ENCODE results near the gene SHISA9. TPM values are rescaled to one million over a fixed set of nuclear protein-coding genes. Genes with fewer than 3 reads are reported as not detected.

The SHISA9 gene
- total and polyA plus RNA-seq, 7 donors, result 0.01 to 0.97 (median 0.07) TPM

DNA sequence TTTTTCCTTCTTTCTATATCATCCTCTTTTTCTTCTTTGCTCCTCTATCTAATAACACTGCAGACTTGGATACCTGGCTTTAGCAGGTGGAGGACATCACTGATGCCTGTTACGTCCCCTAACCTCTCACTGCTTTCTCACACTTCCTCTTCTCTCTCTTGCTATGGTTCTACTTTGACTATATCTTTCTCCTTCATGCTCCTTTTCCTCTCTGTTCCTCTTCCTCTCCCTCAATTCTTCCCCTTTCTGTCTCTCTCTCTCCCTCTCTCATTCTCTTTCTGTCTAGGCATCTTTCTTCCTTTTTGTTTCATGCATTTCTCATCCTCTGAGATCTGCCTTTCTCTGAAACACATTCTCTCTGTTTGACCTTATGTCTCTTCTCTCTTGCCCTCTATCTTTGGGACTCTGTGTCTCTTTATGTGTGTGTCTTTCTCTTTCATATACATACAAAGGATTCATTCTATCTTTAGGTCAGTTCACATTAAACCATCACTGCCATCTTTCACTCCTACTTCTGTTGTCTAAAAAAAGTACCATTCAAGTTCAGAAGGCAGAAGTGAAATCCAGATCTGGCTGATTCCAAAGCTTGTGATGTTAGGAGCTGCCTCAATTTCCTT, 353.7 kb downstream of the SHISA9 start:
- TF ChIP-seq CTCF (IDR thresholded peaks at IDR 0.05), result no peak
- peaks cover 0 to 2% (median 0%) of the 10 kb centered on the region in 3 donors for H3K27me3 ChIP-seq (ENCODE audit: insufficient read depth in 3 of 3, low read length in 2 of 3)
- H3K4me1 ChIP-seq, result no peaks in the 10 kb centered on the region
- no peaks in the 10 kb centered on the region for H3K9me3 ChIP-seq
- H3K27ac ChIP-seq, result no peak overlapping the region
- H3K36me3 ChIP-seq (ENCODE audit: insufficient read depth in 1 of 2, low read depth in 1 of 2), result no peaks in the 10 kb centered on the region
- no peak overlapping the region for H3K4me3 ChIP-seq
- intact Hi-C loops (cut with DNase I), result loop anchor here in 1 of 2 donors (5.0 kb wide), 1 partner anchor 1033 kb away; no protein-coding TSS in a partner anchor
- DNase-seq, result no peak
- no peak for ATAC-seq
- WGBS, 3 donors, result 80 to 90% (median 83%) methylated on average over 1 of the region's 1 CpG

GRCh38 chr16:13262270-13263090, 361.1 kb downstream of the SHISA9 start:
- DNase-seq, result no peak
- intact Hi-C loops (cut with DNase I), result no loop called here
- H3K27me3 ChIP-seq (ENCODE audit: insufficient read depth in 3 of 3, low read length in 2 of 3), result peaks cover 0 to 2% (median 0%) of the 10 kb centered on the region in 3 donors
- no peaks in the 10 kb centered on the region for H3K36me3 ChIP-seq (ENCODE audit: insufficient read depth in 1 of 2, low read depth in 1 of 2)
- no peak for ATAC-seq
- no peak for TF ChIP-seq CTCF (IDR thresholded peaks at IDR 0.05)
- H3K4me3 ChIP-seq, result no peak overlapping the region
- no peak overlapping the region for H3K27ac ChIP-seq
- 77 to 85% (median 84%) methylated on average over 3 of the region's 3 CpGs for WGBS, 3 donors
- no peaks in the 10 kb centered on the region for H3K4me1 ChIP-seq
- H3K9me3 ChIP-seq, result no peaks in the 10 kb centered on the region

DNA sequence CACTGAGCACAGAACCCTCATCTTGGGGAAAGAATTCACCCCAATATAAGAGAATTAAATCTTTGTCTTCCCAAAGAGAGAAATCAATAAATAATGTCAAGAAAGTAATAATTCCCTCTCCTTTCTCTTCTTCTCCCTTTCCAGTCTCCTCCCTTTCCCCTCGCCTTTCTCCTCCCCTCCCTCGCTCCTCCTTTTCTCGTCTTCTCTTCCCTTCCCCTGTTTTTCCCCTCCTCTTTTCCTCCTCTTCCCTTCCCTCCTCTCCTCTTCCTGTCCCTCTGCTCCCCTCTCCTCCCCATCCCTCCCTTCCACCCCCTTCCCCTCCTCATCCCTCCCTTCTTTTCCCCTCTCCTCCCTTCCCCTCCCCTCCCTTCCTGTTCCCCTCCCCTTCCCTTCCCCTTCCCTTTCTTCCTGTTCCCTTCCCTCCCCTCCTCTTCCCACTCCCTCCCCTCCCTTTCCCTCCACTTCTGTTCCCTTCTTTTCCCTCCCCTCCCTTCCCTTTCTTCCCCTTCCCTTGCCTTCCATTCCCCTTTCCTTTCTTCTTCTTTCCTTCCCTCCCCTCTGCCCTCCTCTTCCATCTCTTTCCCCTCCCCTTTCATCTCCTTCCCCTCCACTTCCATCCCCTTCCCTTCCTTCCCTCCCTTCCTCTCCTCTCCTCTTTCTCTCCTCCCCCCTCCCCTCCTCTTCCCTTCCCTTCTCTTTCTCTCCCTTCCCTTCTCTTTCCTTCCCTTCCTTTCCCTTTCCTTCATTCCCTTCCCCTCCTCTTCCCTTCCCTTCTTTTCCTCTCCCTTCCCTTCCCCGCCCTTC, 363.6 kb downstream of the SHISA9 start:
- Histone ChIP-seq H3K4me1 (no peaks in the 10 kb centered on the region), H3K9me3 (no peaks in the 10 kb centered on the region), H3K36me3 (ENCODE audit: insufficient read depth in 1 of 2, low read depth in 1 of 2) (no peaks in the 10 kb centered on the region), H3K4me3 (no peak overlapping the region), H3K27me3 (ENCODE audit: insufficient read depth in 3 of 3, low read length in 2 of 3) (no peaks in the 10 kb centered on the region), H3K27ac (no peak overlapping the region)
- TF ChIP-seq CTCF (IDR thresholded peaks at IDR 0.05), result no peak
- ATAC-seq, result no peak
- no peak for DNase-seq
- intact Hi-C loops (cut with DNase I), result no loop called here
- WGBS, 3 donors, result 79 to 85% (median 84%) methylated on average over 4 of the region's 4 CpGs

DNA sequence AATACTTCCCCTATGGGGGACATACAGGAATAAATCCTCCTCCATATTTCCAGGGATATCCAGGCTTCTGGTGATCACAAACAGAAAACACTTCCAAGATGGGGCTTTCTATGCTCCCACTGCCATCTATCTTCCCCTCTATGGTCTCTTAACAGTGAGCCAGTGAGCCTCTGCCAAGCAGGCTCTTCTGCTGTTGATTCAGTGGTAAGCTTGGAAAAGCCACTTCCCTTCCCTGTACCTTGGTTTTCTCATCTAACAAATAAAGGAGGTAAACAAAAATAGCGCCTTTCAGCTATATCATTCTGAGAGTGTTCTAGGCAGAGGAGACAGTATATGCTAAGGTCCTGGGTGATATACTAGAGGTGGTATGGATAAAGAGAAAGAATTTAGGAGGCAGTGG, 368.0 kb downstream of the SHISA9 start:
- Histone ChIP-seq H3K36me3 (ENCODE audit: insufficient read depth in 1 of 2, low read depth in 1 of 2) (no peaks in the 10 kb centered on the region), H3K27me3 (ENCODE audit: insufficient read depth in 3 of 3, low read length in 2 of 3) (no peaks in the 10 kb centered on the region), H3K27ac (no peak overlapping the region), H3K4me1 (no peaks in the 10 kb centered on the region), H3K4me3 (no peak overlapping the region), H3K9me3 (no peaks in the 10 kb centered on the region)
- intact Hi-C loops (cut with DNase I), result no loop called here
- ATAC-seq (no peak), DNase-seq (no peak)
- WGBS, 3 donors, result 96 to 100% (median 97%) methylated on average over 1 of the region's 1 CpG
- TF ChIP-seq CTCF (IDR thresholded peaks at IDR 0.05), result no peak
